HL-60 (cell line): ENCODE data around the gene CCDC85B.

Experiments
- DNase-seq, 2 experiments: peaks; one replicate each; pipeline ENCODE4 v3.0.0-alpha.2; 2010 to 2020; ENCODE audit warnings: low read depth in 1 of 2, low spot score in 1 of 2
- H3K27ac ChIP-seq: fragments of 250-450 bp; sonication (Bioruptor Pico); replicated peaks from 2 replicates; pipeline ENCODE4 v1.5.1; 2020; ENCODE audit warnings: mild to moderate bottlenecking, moderate library complexity
- H3K27me3 ChIP-seq: fragments of 250-450 bp; sonication (Bioruptor Pico); 2 replicates; pipeline ENCODE4 v1.5.1; 2021; ENCODE audit warnings: mild to moderate bottlenecking, moderate library complexity; ENCODE audit not compliant: insufficient read depth, poor library complexity, severe bottlenecking
- H3K4me3 ChIP-seq: replicated peaks from 2 replicates; pipeline ENCODE4 v1.5.1; 2011; ENCODE audit warnings: mild to moderate bottlenecking, control low read depth, low read length; ENCODE audit not compliant: insufficient read depth
- CTCF ChIP-seq: IDR thresholded peaks from one replicate; pipeline ENCODE4 v1.5.1; 2011; ENCODE audit warnings: low read length, control low read depth, inconsistent platforms; ENCODE audit not compliant: insufficient read depth
- GABPA ChIP-seq: IDR thresholded peaks from 2 replicates; pipeline ENCODE4 v1.6.1; 2012; ENCODE audit warnings: low read depth
- POLR2AphosphoS5 ChIP-seq: IDR thresholded peaks from 2 replicates; pipeline ENCODE4 v1.6.1; 2012; ENCODE audit warnings: low read depth
- REST ChIP-seq: IDR thresholded peaks from 2 replicates; pipeline ENCODE4 v1.6.1; 2012; ENCODE audit warnings: low read depth; ENCODE audit not compliant: insufficient replicate concordance
- SPI1 ChIP-seq: IDR thresholded peaks from 2 replicates; pipeline ENCODE4 v1.6.1; 2012; ENCODE audit warnings: low read depth, mild to moderate bottlenecking, borderline replicate concordance

The CCDC85B gene

GRCh38 chr11:65851811-65852507 lies 38.5 kb upstream of the CCDC85B start:
- DNase-seq = no peak
- Histone ChIP-seq H3K27ac (no peak overlapping the region), H3K4me3 (no peak overlapping the region), H3K27me3 (no peaks in the 10 kb centered on the region)
- no peak for TF ChIP-seq REST
- no peak for TF ChIP-seq CTCF
- TF ChIP-seq SPI1 = no peak
- TF ChIP-seq POLR2AphosphoS5 = no peak; the same call in 1 of the 2 replicates
- TF ChIP-seq GABPA = no peak

- Histone ChIP-seq H3K27ac (no peak overlapping the region), H3K27me3 (no peaks in the 10 kb centered on the region), H3K4me3 (no peak overlapping the region)
- no peak for DNase-seq
- TF ChIP-seq REST (no peak), GABPA (no peak), POLR2AphosphoS5 (peak; percentile 23; the same call in 1 of the 2 replicates), SPI1 (no peak)
Measured at GRCh38 chr11:65852508-65853245, 37.8 kb upstream of the CCDC85B start.

GRCh38 chr11:65853246-65853979 lies 37.1 kb upstream of the CCDC85B start:
- Histone ChIP-seq H3K4me3 (no peak overlapping the region), H3K27ac (no peak overlapping the region), H3K27me3 (no peaks in the 10 kb centered on the region)
- no peak for DNase-seq
- TF ChIP-seq CTCF = no peak
- 0 out of 2 replicates have a peak, but pooled peaks have one; percentile 33 for TF ChIP-seq POLR2AphosphoS5

GRCh38 chr11:65854161-65854592 lies 36.3 kb upstream of the CCDC85B start:
- TF ChIP-seq SPI1 (no peak), GABPA (no peak), CTCF (no peak), POLR2AphosphoS5 (no peak), REST (no peak)
- H3K27me3 ChIP-seq = no peaks in the 10 kb centered on the region
- H3K27ac ChIP-seq = no peak overlapping the region
- DNase-seq = no peak
- no peak overlapping the region for H3K4me3 ChIP-seq
